ENCODE data around the gene SIRT5.

The SIRT5 gene

DNA sequence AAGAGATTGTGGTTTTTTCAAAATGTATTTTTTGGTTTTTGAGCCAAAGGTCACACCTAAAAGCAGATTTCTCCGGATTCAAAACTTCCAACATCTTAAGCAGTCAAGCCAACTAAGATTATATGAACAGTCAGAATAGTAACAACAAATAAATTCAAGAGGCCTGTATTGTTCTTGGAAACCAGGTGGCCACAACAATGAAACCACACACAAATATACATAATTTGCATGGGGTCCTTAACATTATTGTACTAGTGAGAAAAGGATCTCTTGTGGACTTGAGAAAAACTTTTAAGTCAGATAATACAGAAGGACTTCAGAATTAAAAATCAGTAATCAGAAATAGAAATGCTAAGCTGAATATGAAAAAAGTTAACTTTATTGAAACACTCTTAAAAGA lies 81.3 kb downstream of the SIRT5 start:
- Histone ChIP-seq H3K4me3 (ENCODE audit: low read length) (no peak overlapping the region), H3K27me3 (ENCODE audit: low read depth, low read length) (no peaks in the 10 kb centered on the region), H3K4me2 (ENCODE audit: low read length) (no peak overlapping the region), H3K79me2 (ENCODE audit: low read length) (peaks cover 13% of the 10 kb centered on the region), H3K9me3 (ENCODE audit: insufficient read depth, low read length) (no peaks in the 10 kb centered on the region), H3K9ac (ENCODE audit: low read length) (no peak overlapping the region), H3K27ac (ENCODE audit: low read length) (no peak overlapping the region), H2AFZ (ENCODE audit: low read depth, low read length) (no peak overlapping the region), H3K4me1 (ENCODE audit: low read length) (no peaks in the 10 kb centered on the region), H3K36me3 (replicated peaks; ENCODE audit: low read depth, low read length) (no peaks in the 10 kb centered on the region), H4K20me1 (ENCODE audit: insufficient read depth, low read length) (no peaks in the 10 kb centered on the region)
- TF ChIP-seq, protein P1, sequence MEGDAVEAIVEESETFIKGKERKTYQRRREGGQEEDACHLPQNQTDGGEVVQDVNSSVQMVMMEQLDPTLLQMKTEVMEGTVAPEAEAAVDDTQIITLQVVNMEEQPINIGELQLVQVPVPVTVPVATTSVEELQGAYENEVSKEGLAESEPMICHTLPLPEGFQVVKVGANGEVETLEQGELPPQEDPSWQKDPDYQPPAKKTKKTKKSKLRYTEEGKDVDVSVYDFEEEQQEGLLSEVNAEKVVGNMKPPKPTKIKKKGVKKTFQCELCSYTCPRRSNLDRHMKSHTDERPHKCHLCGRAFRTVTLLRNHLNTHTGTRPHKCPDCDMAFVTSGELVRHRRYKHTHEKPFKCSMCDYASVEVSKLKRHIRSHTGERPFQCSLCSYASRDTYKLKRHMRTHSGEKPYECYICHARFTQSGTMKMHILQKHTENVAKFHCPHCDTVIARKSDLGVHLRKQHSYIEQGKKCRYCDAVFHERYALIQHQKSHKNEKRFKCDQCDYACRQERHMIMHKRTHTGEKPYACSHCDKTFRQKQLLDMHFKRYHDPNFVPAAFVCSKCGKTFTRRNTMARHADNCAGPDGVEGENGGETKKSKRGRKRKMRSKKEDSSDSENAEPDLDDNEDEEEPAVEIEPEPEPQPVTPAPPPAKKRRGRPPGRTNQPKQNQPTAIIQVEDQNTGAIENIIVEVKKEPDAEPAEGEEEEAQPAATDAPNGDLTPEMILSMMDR (IDR thresholded peaks at IDR 0.05; ENCODE audit: low read depth, low read length) = no peak
- no peak for TF ChIP-seq EZH2phosphoT487 (IDR thresholded peaks at IDR 0.05; ENCODE audit: low read depth)

- H2AFZ ChIP-seq (ENCODE audit: low read depth, low read length) = no peak overlapping the region
- H3K4me3 ChIP-seq (ENCODE audit: low read length) = no peak overlapping the region
- no peak for TF ChIP-seq EZH2phosphoT487 (IDR thresholded peaks at IDR 0.05; ENCODE audit: low read depth)
- TF ChIP-seq, protein P1 (IDR thresholded peaks at IDR 0.05; ENCODE audit: low read depth, low read length) = no peak
- H3K4me2 ChIP-seq (ENCODE audit: low read length) = no peak overlapping the region
- 0 out of 2 replicates have a peak, but pooled peaks cover 3% of the 10 kb centered on the region for H4K20me1 ChIP-seq (ENCODE audit: insufficient read depth, low read length)
- H3K27ac ChIP-seq (ENCODE audit: low read length) = no peak overlapping the region
- peaks cover 51% of the 10 kb centered on the region for H3K79me2 ChIP-seq (ENCODE audit: low read length)
- H3K9me3 ChIP-seq (ENCODE audit: insufficient read depth, low read length) = no peaks in the 10 kb centered on the region
- H3K4me1 ChIP-seq (ENCODE audit: low read length) = peaks cover 14% of the 10 kb centered on the region
- H3K36me3 ChIP-seq (replicated peaks; ENCODE audit: low read depth, low read length) = no peaks in the 10 kb centered on the region
- H3K9ac ChIP-seq (ENCODE audit: low read length) = no peak overlapping the region
- H3K27me3 ChIP-seq (ENCODE audit: low read depth, low read length) = no peaks in the 10 kb centered on the region
These were observed 85.9 kb downstream of the SIRT5 start for GRCh38 chr6:13660273-13660672.

DNA sequence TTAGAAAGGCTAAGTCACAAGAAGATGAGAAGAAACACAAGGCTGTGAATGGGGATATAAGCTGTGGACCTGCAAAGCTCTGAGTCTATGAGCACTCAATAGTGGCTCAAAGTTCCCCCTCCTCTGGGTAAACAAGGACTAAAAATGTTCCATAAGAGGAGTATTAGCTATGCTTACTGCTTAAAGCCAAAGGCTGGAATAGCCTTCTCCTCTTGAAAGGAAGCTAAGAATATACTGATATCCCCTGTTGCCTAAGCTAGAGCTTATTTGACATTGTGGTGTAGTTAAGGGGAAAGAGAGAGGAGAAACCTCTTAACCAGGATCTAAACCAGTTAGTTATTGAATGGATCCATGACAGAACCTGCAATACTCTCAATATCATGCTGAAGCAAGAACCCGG lies 86.5 kb downstream of the SIRT5 start:
- TF ChIP-seq EZH2phosphoT487 (IDR thresholded peaks at IDR 0.05; ENCODE audit: low read depth) = no peak
- TF ChIP-seq, protein P1 (IDR thresholded peaks at IDR 0.05; ENCODE audit: low read depth, low read length) = no peak
- Histone ChIP-seq H3K9me3 (ENCODE audit: insufficient read depth, low read length) (no peaks in the 10 kb centered on the region), H3K79me2 (ENCODE audit: low read length) (peaks cover 57% of the 10 kb centered on the region), H3K4me1 (ENCODE audit: low read length) (peaks cover 14% of the 10 kb centered on the region), H3K4me3 (ENCODE audit: low read length) (no peak overlapping the region), H2AFZ (ENCODE audit: low read depth, low read length) (no peak overlapping the region), H3K27me3 (ENCODE audit: low read depth, low read length) (no peaks in the 10 kb centered on the region), H3K27ac (ENCODE audit: low read length) (no peak overlapping the region), H3K36me3 (replicated peaks; ENCODE audit: low read depth, low read length) (no peaks in the 10 kb centered on the region), H3K9ac (ENCODE audit: low read length) (no peak overlapping the region), H3K4me2 (ENCODE audit: low read length) (no peak overlapping the region), H4K20me1 (ENCODE audit: insufficient read depth, low read length) (0 out of 2 replicates have a peak, but pooled peaks cover 3% of the 10 kb centered on the region)

DNA sequence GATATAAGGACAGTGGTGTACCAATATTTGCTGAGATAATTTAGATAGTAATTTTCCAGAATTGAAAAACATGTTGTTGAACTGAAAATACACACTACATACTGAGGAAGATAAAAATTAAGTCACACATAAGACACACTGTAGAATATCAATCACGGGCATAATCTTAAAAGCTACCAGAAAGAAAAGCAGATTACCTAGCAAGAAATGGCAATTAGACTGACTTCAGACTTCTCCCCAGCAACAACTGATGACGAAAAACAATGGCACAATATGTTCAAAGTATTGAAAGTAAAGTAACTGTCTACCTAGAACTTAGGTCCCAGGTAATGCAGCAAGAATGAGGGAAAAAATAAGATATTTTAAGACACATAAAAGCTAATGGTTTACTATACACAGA lies 87.2 kb downstream of the SIRT5 start:
- H3K79me2 ChIP-seq (ENCODE audit: low read length) = peaks cover 63% of the 10 kb centered on the region

More for the DNA sequence above, 87.2 kb downstream of the SIRT5 start:
- no peak overlapping the region for H3K4me3 ChIP-seq (ENCODE audit: low read length)
- TF ChIP-seq, protein P1 (IDR thresholded peaks at IDR 0.05; ENCODE audit: low read depth, low read length) = no peak
- no peak for TF ChIP-seq EZH2phosphoT487 (IDR thresholded peaks at IDR 0.05; ENCODE audit: low read depth)
- 0 out of 2 replicates have a peak, but pooled peaks cover 3% of the 10 kb centered on the region for H4K20me1 ChIP-seq (ENCODE audit: insufficient read depth, low read length)
- no peaks in the 10 kb centered on the region for H3K36me3 ChIP-seq (replicated peaks; ENCODE audit: low read depth, low read length)
- H3K9me3 ChIP-seq (ENCODE audit: insufficient read depth, low read length) = no peaks in the 10 kb centered on the region
- no peak overlapping the region for H3K27ac ChIP-seq (ENCODE audit: low read length)
- no peaks in the 10 kb centered on the region for H3K27me3 ChIP-seq (ENCODE audit: low read depth, low read length)
- no peak overlapping the region for H2AFZ ChIP-seq (ENCODE audit: low read depth, low read length)
- H3K9ac ChIP-seq (ENCODE audit: low read length) = no peak overlapping the region
- H3K4me2 ChIP-seq (ENCODE audit: low read length) = no peak overlapping the region
- H3K4me1 ChIP-seq (ENCODE audit: low read length) = peaks cover 14% of the 10 kb centered on the region

Data from OCI-LY3 (cell line).